ENCODE data around the gene EEF1AKMT2. TPM values are rescaled to one million over a fixed set of nuclear protein-coding genes. Genes with fewer than 3 reads are reported as not detected.

The EEF1AKMT2 gene
- total and polyA plus RNA-seq, 2 of the 13 experiments (the other 11 are each of a cell fraction or from before 2014, with no cell fraction given) = 11.3 to 19.3 TPM

DNA sequence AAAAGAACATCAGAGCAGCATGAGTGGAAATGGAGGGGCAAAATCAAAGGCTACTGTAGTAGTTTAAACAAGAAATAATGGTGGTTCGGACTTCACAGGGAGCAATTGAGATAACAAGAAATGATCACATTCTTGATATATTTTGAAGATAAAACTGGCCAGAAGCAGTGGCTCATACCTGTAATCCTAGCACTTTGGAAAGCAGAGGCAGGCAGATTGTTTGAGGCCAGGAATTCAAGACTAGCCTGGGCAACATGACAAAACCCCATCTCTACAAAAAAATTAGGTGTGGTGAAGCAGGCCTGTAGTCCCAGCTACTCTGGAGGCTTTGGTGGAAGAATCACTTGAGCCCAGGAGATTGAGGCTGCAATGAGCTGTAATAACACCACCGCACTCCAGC lies 22.9 kb downstream of the EEF1AKMT2 start:
- no TSS peak for BruUV-seq (replicated peaks)
- POLR2A ChIA-PET = no interaction called here

DNA sequence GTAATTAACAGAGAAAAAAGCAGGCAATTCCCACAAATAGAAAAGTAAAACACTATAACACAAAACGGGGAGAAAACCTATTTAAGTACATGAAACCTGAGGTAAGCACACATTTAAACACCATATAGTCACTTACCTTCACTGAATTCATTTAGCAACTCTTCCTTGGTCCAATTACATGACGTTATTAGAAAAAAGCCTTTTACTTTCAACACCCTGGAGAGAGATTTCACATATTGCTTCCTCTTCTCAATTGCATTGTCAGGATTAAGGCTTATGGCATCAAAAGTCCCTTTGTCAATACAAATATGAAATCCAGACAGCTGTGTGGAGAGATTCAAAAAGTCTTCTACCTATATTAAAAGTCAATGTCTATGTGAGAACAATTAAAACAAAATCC lies 26.4 kb downstream of the EEF1AKMT2 start:
- CTCF ChIA-PET (ENCODE audit: low intra/inter-chr PET ratio, low total read pairs) = no interaction called here
- TF ChIP-seq ERF (CRISPR knock-in tag; IDR thresholded peaks at IDR 0.05) = no peak
- no peak for TF ChIP-seq SPEN (CRISPR knock-in tag; IDR thresholded peaks at IDR 0.05; ENCODE audit: low read depth)
- TF ChIP-seq ZNF33B (CRISPR knock-in tag; IDR thresholded peaks at IDR 0.05) = no peak
- no peak for TF ChIP-seq ZNF333 (CRISPR knock-in tag; IDR thresholded peaks at IDR 0.05; ENCODE audit: borderline replicate concordance)
- TF ChIP-seq SIX4 (CRISPR knock-in tag; IDR thresholded peaks at IDR 0.05) = no peak
- TF ChIP-seq ZNF251 (CRISPR knock-in tag; IDR thresholded peaks at IDR 0.05) = no peak
- TF ChIP-seq, protein P1, sequence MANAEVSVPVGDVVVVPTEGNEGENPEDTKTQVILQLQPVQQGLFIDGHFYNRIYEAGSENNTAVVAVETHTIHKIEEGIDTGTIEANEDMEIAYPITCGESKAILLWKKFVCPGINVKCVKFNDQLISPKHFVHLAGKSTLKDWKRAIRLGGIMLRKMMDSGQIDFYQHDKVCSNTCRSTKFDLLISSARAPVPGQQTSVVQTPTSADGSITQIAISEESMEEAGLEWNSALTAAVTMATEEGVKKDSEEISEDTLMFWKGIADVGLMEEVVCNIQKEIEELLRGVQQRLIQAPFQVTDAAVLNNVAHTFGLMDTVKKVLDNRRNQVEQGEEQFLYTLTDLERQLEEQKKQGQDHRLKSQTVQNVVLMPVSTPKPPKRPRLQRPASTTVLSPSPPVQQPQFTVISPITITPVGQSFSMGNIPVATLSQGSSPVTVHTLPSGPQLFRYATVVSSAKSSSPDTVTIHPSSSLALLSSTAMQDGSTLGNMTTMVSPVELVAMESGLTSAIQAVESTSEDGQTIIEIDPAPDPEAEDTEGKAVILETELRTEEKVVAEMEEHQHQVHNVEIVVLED (CRISPR knock-in tag; IDR thresholded peaks at IDR 0.05; ENCODE audit: borderline replicate concordance) = no peak
- TF ChIP-seq ZFP36 (IDR thresholded peaks at IDR 0.05; ENCODE audit: borderline replicate concordance, low read depth, low read length, partially characterized antibody) = no peak
- TF ChIP-seq FOSL2 (CRISPR knock-in tag; IDR thresholded peaks at IDR 0.05) = no peak
- no peak for TF ChIP-seq KLF13 (CRISPR knock-in tag; IDR thresholded peaks at IDR 0.05)
- TF ChIP-seq, protein P2, sequence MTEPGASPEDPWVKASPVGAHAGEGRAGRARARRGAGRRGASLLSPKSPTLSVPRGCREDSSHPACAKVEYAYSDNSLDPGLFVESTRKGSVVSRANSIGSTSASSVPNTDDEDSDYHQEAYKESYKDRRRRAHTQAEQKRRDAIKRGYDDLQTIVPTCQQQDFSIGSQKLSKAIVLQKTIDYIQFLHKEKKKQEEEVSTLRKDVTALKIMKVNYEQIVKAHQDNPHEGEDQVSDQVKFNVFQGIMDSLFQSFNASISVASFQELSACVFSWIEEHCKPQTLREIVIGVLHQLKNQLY (CRISPR knock-in tag; IDR thresholded peaks at IDR 0.05) = no peak
- no peak for TF ChIP-seq JUNB (CRISPR knock-in tag; IDR thresholded peaks at IDR 0.05; ENCODE audit: borderline replicate concordance)

More for the DNA sequence above, 22.9 kb downstream of the EEF1AKMT2 start:
- WGBS (ENCODE audit: low lambda C conversion rate) = 96% methylated on average over 2 of the region's 2 CpGs
- TF ChIP-seq CBFB (CRISPR knock-in tag; IDR thresholded peaks at IDR 0.05) (no peak), SIX4 (CRISPR knock-in tag; IDR thresholded peaks at IDR 0.05) (no peak), ZNF75D (CRISPR knock-in tag; IDR thresholded peaks at IDR 0.05; ENCODE audit: borderline replicate concordance) (no peak), FOXM1 (CRISPR knock-in tag; IDR thresholded peaks at IDR 0.05) (no peak), PHF20 (CRISPR knock-in tag; IDR thresholded peaks at IDR 0.05) (no peak), JARID2 (CRISPR knock-in tag; IDR thresholded peaks at IDR 0.05; ENCODE audit: insufficient replicate concordance) (no peak)
- TF ChIP-seq, protein P3, sequence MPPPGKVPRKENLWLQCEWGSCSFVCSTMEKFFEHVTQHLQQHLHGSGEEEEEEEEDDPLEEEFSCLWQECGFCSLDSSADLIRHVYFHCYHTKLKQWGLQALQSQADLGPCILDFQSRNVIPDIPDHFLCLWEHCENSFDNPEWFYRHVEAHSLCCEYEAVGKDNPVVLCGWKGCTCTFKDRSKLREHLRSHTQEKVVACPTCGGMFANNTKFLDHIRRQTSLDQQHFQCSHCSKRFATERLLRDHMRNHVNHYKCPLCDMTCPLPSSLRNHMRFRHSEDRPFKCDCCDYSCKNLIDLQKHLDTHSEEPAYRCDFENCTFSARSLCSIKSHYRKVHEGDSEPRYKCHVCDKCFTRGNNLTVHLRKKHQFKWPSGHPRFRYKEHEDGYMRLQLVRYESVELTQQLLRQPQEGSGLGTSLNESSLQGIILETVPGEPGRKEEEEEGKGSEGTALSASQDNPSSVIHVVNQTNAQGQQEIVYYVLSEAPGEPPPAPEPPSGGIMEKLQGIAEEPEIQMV (CRISPR knock-in tag; IDR thresholded peaks at IDR 0.05; ENCODE audit: low read depth) = no peak
- FAIRE-seq (no peak), DNase-seq (ENCODE audit: low spot score) (no peak), ATAC-seq (no peak)
- Histone ChIP-seq H3K27ac (ENCODE audit: extremely low read length, insufficient read depth, low read length) (no peak overlapping the region), H3K79me2 (ENCODE audit: insufficient read depth, low read length) (no peaks in the 10 kb centered on the region), H3K4me3 (replicated peaks in 1 of 3; ENCODE audit: insufficient read depth in 1 of 3, low read depth in 2 of 3, low read length in 3 of 3) (no peak overlapping the region), H3K4me1 (ENCODE audit: insufficient read depth, low read length) (no peaks in the 10 kb centered on the region; the same call in 1 of the 2 replicates), H2AFZ (ENCODE audit: low read length) (no peak overlapping the region), H4K20me1 (ENCODE audit: insufficient read depth, low read length) (no peaks in the 10 kb centered on the region), H3K4me2 (ENCODE audit: low read depth, low read length) (no peak overlapping the region), H3K9me3 (ENCODE audit: low read length) (no peaks in the 10 kb centered on the region), H3K36me3 (replicated peaks in 1 of 2; ENCODE audit: control insufficient read depth in 1 of 2, insufficient read depth in 2 of 2, low read length in 2 of 2) (peaks cover 2 to 16% of the 10 kb centered on the region in 2 experiments; a peak in 3 of 5 replicates), H3K27me3 (ENCODE audit: control insufficient read depth in 1 of 2, insufficient read depth in 2 of 2, low read length in 2 of 2) (no peaks in the 10 kb centered on the region), H3K9ac (ENCODE audit: insufficient read depth, low read depth, low read length) (no peak overlapping the region)
- CTCF ChIA-PET (ENCODE audit: low intra/inter-chr PET ratio, low total read pairs) = no interaction called here
- intact Hi-C loops (cut with micrococcal nuclease; ENCODE audit: unreplicated experiment) (no loop called here), in situ Hi-C loops (cut with HindIII; ENCODE audit: extremely low pct_ligation_motif_present, low pct_unique_long_range_greater_than_20kb) (no loop called here)

More for the DNA sequence above, 26.4 kb downstream of the EEF1AKMT2 start:
- no TSS peak for BruUV-seq (replicated peaks)
- POLR2A ChIA-PET = no interaction called here
- WGBS (ENCODE audit: low lambda C conversion rate) = 93% methylated on average over 2 of the region's 2 CpGs
- no peaks in the 10 kb centered on the region; the same call in 1 of the 2 replicates for H3K4me1 ChIP-seq (ENCODE audit: insufficient read depth, low read length)
- no peak overlapping the region for H3K27ac ChIP-seq (ENCODE audit: extremely low read length, insufficient read depth, low read length)
- no peak for ATAC-seq
- in situ Hi-C loops (cut with HindIII; ENCODE audit: extremely low pct_ligation_motif_present, low pct_unique_long_range_greater_than_20kb) (no loop called here), intact Hi-C loops (cut with micrococcal nuclease; ENCODE audit: unreplicated experiment) (no loop called here)
- no peaks in the 10 kb centered on the region for H3K79me2 ChIP-seq (ENCODE audit: insufficient read depth, low read length)
- no peak overlapping the region for H3K9ac ChIP-seq (ENCODE audit: insufficient read depth, low read depth, low read length)
- no peaks in the 10 kb centered on the region for H3K27me3 ChIP-seq (ENCODE audit: control insufficient read depth in 1 of 2, insufficient read depth in 2 of 2, low read length in 2 of 2)
- H3K4me2 ChIP-seq (ENCODE audit: low read depth, low read length) = no peak overlapping the region
- no peak for DNase-seq (ENCODE audit: low spot score)
- no peak overlapping the region for H2AFZ ChIP-seq (ENCODE audit: low read length)
- H4K20me1 ChIP-seq (ENCODE audit: insufficient read depth, low read length) = no peaks in the 10 kb centered on the region
- no peak overlapping the region for H3K4me3 ChIP-seq (replicated peaks in 1 of 3; ENCODE audit: insufficient read depth in 1 of 3, low read depth in 2 of 3, low read length in 3 of 3)
- H3K36me3 ChIP-seq (replicated peaks in 1 of 2; ENCODE audit: control insufficient read depth in 1 of 2, insufficient read depth in 2 of 2, low read length in 2 of 2) = peaks cover 2 to 21% of the 10 kb centered on the region in 2 experiments; a peak in 3 of 5 replicates
- H3K9me3 ChIP-seq (ENCODE audit: low read length) = no peaks in the 10 kb centered on the region
- FAIRE-seq = no peak
